GM21723 (cell line): ENCODE measurements around the gene KPNB1.

Experiments
- ATAC-seq: cut with Tn5 transposase; IDR thresholded peaks from one replicate; pipeline ENCODE4 v1.9.1; 2021; ENCODE audit warnings: mild to moderate bottlenecking, moderate library complexity; ENCODE audit not compliant: unreplicated experiment

Gene KPNB1

GRCh38 chr17:47636273-47637030 lies 13.3 kb upstream of the KPNB1 start:
- ATAC-seq: no peak

GRCh38 chr17:47638903-47639302 lies 10.8 kb upstream of the KPNB1 start:
- ATAC-seq: no peak

GRCh38 chr17:47640076-47640475 lies 9.6 kb upstream of the KPNB1 start:
- no peak for ATAC-seq

GRCh38 chr17:47641202-47641601 lies 8.5 kb upstream of the KPNB1 start:
- no peak for ATAC-seq

- no peak for ATAC-seq
Measured at GRCh38 chr17:47643116-47643515, 6.6 kb upstream of the KPNB1 start.

GRCh38 chr17:47644324-47644723 lies 5.4 kb upstream of the KPNB1 start:
- no peak for ATAC-seq

- no peak for ATAC-seq
Measured at GRCh38 chr17:47649972-47650524, 329 bp downstream of the KPNB1 start.

GRCh38 chr17:47650525-47651522 lies 1.1 kb downstream of the KPNB1 start:
- ATAC-seq: peak; percentile 44

GRCh38 chr17:47651704-47652103 lies 2.0 kb downstream of the KPNB1 start:
- no peak for ATAC-seq

GRCh38 chr17:47652570-47652969 lies 2.9 kb downstream of the KPNB1 start:
- ATAC-seq: no peak

GRCh38 chr17:47653442-47653841 lies 3.7 kb downstream of the KPNB1 start:
- ATAC-seq: no peak

- no peak for ATAC-seq
Measured at GRCh38 chr17:47654991-47655390, 5.3 kb downstream of the KPNB1 start.

- peak; percentile 63 for ATAC-seq
Measured at GRCh38 chr17:47660064-47660492, 10.4 kb downstream of the KPNB1 start.

- ATAC-seq: peak; percentile 49
Measured at GRCh38 chr17:47663912-47664623, 14.3 kb downstream of the KPNB1 start.

- ATAC-seq: no peak
Measured at GRCh38 chr17:47664624-47664941, 14.9 kb downstream of the KPNB1 start.

GRCh38 chr17:47665655-47666054 lies 15.9 kb downstream of the KPNB1 start:
- no peak for ATAC-seq

- ATAC-seq: no peak
Measured at GRCh38 chr17:47669081-47669480, 19.4 kb downstream of the KPNB1 start.

GRCh38 chr17:47670064-47670463 lies 20.3 kb downstream of the KPNB1 start:
- no peak for ATAC-seq

- ATAC-seq: no peak
Measured at GRCh38 chr17:47674499-47674898, 24.8 kb downstream of the KPNB1 start.

GRCh38 chr17:47675380-47676198 lies 25.9 kb downstream of the KPNB1 start:
- no peak for ATAC-seq
